H1 (cell line): ENCODE results near the gene LDLRAD4. TPM values are rescaled to one million over a fixed set of nuclear protein-coding genes. Genes with fewer than 3 reads are reported as not detected.

Source experiments
- CTCF ChIA-PET: fragments of 300-600 bp; sonication (Branson Sonifier 250); formaldehyde crosslinking; loops from one replicate; lab custom pipeline; 2021; ENCODE audit not compliant: partially characterized antibody; lab: Charles Lee
- POLR2A ChIA-PET: fragments of 300-600 bp; sonication (Branson Sonifier 250); formaldehyde crosslinking; loops from one replicate; lab custom pipeline; 2021; ENCODE audit warnings: inconsistent platforms; ENCODE audit not compliant: partially characterized antibody; lab: Charles Lee
- DNase-seq, 2 experiments: peaks; one replicate each; pipeline versions ENCODE4 v3.0.0 to v3.0.0-alpha.2; 2010 to 2022; ENCODE audit warnings: low spot score in 2 of 2, low read depth in 1 of 2, mixed read lengths in 1 of 2
- FAIRE-seq: peaks from 2 replicates; lab custom pipeline; 2011; peaks lifted over from hg19 to GRCh38; lab: Jason Lieb, UNC
- H2AFZ ChIP-seq: 2 replicates; pipeline ENCODE4 v1.8.1; 2012; ENCODE audit warnings: low read length, inconsistent platforms
- H2AK5ac ChIP-seq: 2 replicates; pipeline ENCODE4 v1.6.1; 2013; ENCODE audit warnings: low read depth, low read length
- H2BK120ac ChIP-seq: replicated peaks from 2 replicates; pipeline ENCODE3; 2013; ENCODE audit warnings: low read depth, low read length, inconsistent platforms
- H2BK12ac ChIP-seq: 2 replicates; pipeline ENCODE4 v1.6.1; 2013; ENCODE audit warnings: low read depth, low read length
- H2BK15ac ChIP-seq: 2 replicates; pipeline ENCODE4 v1.6.1; 2013; ENCODE audit warnings: low read length
- H2BK20ac ChIP-seq: 2 replicates; pipeline ENCODE4 v1.6.1; 2013; ENCODE audit warnings: low read length
- H2BK5ac ChIP-seq: 2 replicates; pipeline ENCODE4 v1.6.1; 2013; ENCODE audit warnings: low read depth, low read length
- H3K14ac ChIP-seq: 2 replicates; pipeline ENCODE4 v1.6.1; 2013; ENCODE audit warnings: inconsistent platforms; ENCODE audit not compliant: insufficient read length
- H3K18ac ChIP-seq: 2 replicates; pipeline ENCODE4 v1.6.1; 2013; ENCODE audit warnings: low read length; ENCODE audit errors: extremely low read depth
- H3K23ac ChIP-seq: 2 replicates; pipeline ENCODE4 v1.6.1; 2013; ENCODE audit warnings: inconsistent platforms; ENCODE audit not compliant: insufficient read length
- H3K23me2 ChIP-seq: 2 replicates; pipeline ENCODE4 v1.6.1; 2013; ENCODE audit warnings: low read depth, low read length
- H3K27ac ChIP-seq: 2 replicates; pipeline ENCODE4 v1.6.1; 2011; ENCODE audit warnings: low read depth, low read length, inconsistent platforms
- H3K27me3 ChIP-seq, 4 experiments: replicated peaks in 1 of 4; 1 replicate in 1 of 4; 2 replicates in 3 of 4; pipeline versions ENCODE4 v1.6.1 to v1.8.1; 2011 to 2013; ENCODE audit warnings: low read length in 3 of 4, mild to moderate bottlenecking in 3 of 4, inconsistent platforms in 2 of 4, mixed read lengths in 2 of 4, moderate library complexity in 1 of 4; ENCODE audit not compliant: control insufficient read depth in 3 of 4, insufficient read depth in 3 of 4; ENCODE audit errors: extremely low read depth in 1 of 4
- H3K36me3 ChIP-seq, 4 experiments: 2 replicates each; pipeline versions ENCODE4 v1.6.1 to v1.8.1; 2011 to 2013; ENCODE audit warnings: mild to moderate bottlenecking in 4 of 4, low read length in 3 of 4, moderate library complexity in 2 of 4, control low read depth in 1 of 4, inconsistent platforms in 1 of 4; ENCODE audit not compliant: insufficient read depth in 4 of 4, control insufficient read depth in 2 of 4
- H3K4ac ChIP-seq: replicated peaks from 2 replicates; pipeline ENCODE3; 2013; ENCODE audit warnings: low read length, low read depth, mixed read lengths, inconsistent platforms; ENCODE audit not compliant: insufficient read length
- H3K4me1 ChIP-seq, 4 experiments: replicated peaks in 1 of 4; 1 replicate in 1 of 4; 2 replicates in 3 of 4; pipeline versions ENCODE4 v1.6.1 to v1.8.1; 2011 to 2013; ENCODE audit warnings: low read length in 3 of 4, inconsistent platforms in 2 of 4, mixed read lengths in 1 of 4; ENCODE audit not compliant: insufficient read depth in 4 of 4, control insufficient read depth in 3 of 4
- H3K4me2 ChIP-seq, 2 experiments: 2 replicates each; pipeline versions ENCODE4 v1.6.1 to v1.8.1; 2011 to 2013; ENCODE audit warnings: low read depth in 2 of 2, low read length in 2 of 2, control low read depth in 1 of 2, inconsistent platforms in 1 of 2, mild to moderate bottlenecking in 1 of 2; ENCODE audit not compliant: insufficient read depth in 1 of 2
- H3K4me3 ChIP-seq, 4 experiments: fragments of 200-600, 300-600 bp in 1 of 4; sonication (generic), shearing (Covaris generic), sonication (Bioruptor Twin) in 1 of 4; 2 replicates each; pipeline versions ENCODE4 v1.5.1 to v1.8.1; 2011 to 2016; ENCODE audit warnings: low read length in 4 of 4, low read depth in 3 of 4, control low read depth in 2 of 4, inconsistent platforms in 2 of 4, mild to moderate bottlenecking in 2 of 4, mixed read lengths in 1 of 4, moderate library complexity in 1 of 4; ENCODE audit not compliant: insufficient read depth in 2 of 4; ENCODE audit errors: extremely low read depth in 1 of 4
- H3K56ac ChIP-seq: replicated peaks from 2 replicates; pipeline ENCODE3; 2013; ENCODE audit warnings: low read depth, mild to moderate bottlenecking, mixed read lengths, low read length, inconsistent platforms; ENCODE audit not compliant: insufficient read length
- H3K79me1 ChIP-seq: 2 replicates; pipeline ENCODE4 v1.6.1; 2013; ENCODE audit warnings: low read depth, low read length, control low read depth
- H3K79me2 ChIP-seq, 2 experiments: 2 replicates each; pipeline versions ENCODE4 v1.6.1 to v1.8.1; 2012 to 2013; ENCODE audit warnings: low read length in 2 of 2, mild to moderate bottlenecking in 2 of 2, inconsistent platforms in 1 of 2; ENCODE audit not compliant: insufficient read depth in 2 of 2, control insufficient read depth in 1 of 2
- H3K9ac ChIP-seq, 4 experiments: replicated peaks in 1 of 4; 1 replicate in 1 of 4; 2 replicates in 3 of 4; pipeline versions ENCODE4 v1.6.1 to v1.8.1; 2011 to 2013; ENCODE audit warnings: low read depth in 3 of 4, low read length in 3 of 4, control low read depth in 2 of 4, mild to moderate bottlenecking in 2 of 4, moderate library complexity in 2 of 4, inconsistent platforms in 1 of 4; ENCODE audit errors: extremely low read depth in 1 of 4
- H3K9me3 ChIP-seq, 2 experiments: 2 replicates each; pipeline versions ENCODE4 v1.6.1 to v1.8.1; 2012 to 2013; ENCODE audit warnings: mild to moderate bottlenecking in 2 of 2, moderate library complexity in 2 of 2, control low read depth in 1 of 2, inconsistent platforms in 1 of 2, low read depth in 1 of 2, low read length in 1 of 2, mixed read lengths in 1 of 2; ENCODE audit not compliant: insufficient read depth in 2 of 2
- H4K20me1 ChIP-seq, 2 experiments: replicated peaks in 1 of 2; 2 replicates each; pipeline versions ENCODE3 to v1.8.1; 2011 to 2013; ENCODE audit warnings: inconsistent platforms in 2 of 2, low read length in 2 of 2, mild to moderate bottlenecking in 1 of 2; ENCODE audit not compliant: insufficient read depth in 2 of 2, control insufficient read depth in 1 of 2
- H4K5ac ChIP-seq: 2 replicates; pipeline ENCODE4 v1.6.1; 2013; ENCODE audit warnings: low read length, low read depth, mixed read lengths, inconsistent platforms; ENCODE audit not compliant: insufficient read length
- H4K8ac ChIP-seq: 2 replicates; pipeline ENCODE4 v1.8.0; 2013; ENCODE audit warnings: mild to moderate bottlenecking, moderate library complexity, low read length, inconsistent platforms; ENCODE audit not compliant: insufficient read depth; ENCODE audit errors: extremely low read depth
- H4K91ac ChIP-seq: replicated peaks from 2 replicates; pipeline ENCODE3; 2013; ENCODE audit warnings: low read length, mixed read lengths, inconsistent platforms; ENCODE audit not compliant: insufficient read length
- WGBS, 2 experiments: shearing (Covaris generic) in 1 of 2; methylation state at CpG; one replicate each; pipeline versions ENCODE4 v1.1.6 to v1.1.7; 2013 to 2015; ENCODE audit warnings: low lambda C conversion rate in 2 of 2, mixed read lengths in 2 of 2, inconsistent platforms in 1 of 2, low coverage in 1 of 2, missing lambda C conversion rate in 1 of 2; ENCODE audit not compliant: insufficient replicate concordance in 2 of 2, insufficient coverage in 1 of 2, insufficient read length in 1 of 2; ENCODE audit errors: extremely low coverage in 1 of 2, missing lambda C conversion rate in 1 of 2; 5-methylcytosine and 5-hydroxymethylcytosine counted together
- polyA plus RNA-seq, 7 experiments: library from polyadenylated mRNA; depleted of rRNA in 3 of 7; stranded (reverse) in 5 of 7; unstranded in 2 of 7; fragments of >200 nt in 5 of 7; fragments of 200-250 nt in 2 of 7; gene quantifications; 1 replicate in 5 of 7; 2 replicates in 1 of 7; 4 replicates in 1 of 7; pipeline versions ENCODE4 v1.2.1 to v1.2.3, GENCODE V29; 2011 to 2013; ENCODE audit warnings: missing spikeins in 2 of 7, mixed read lengths in 2 of 7
- total RNA-seq: library from RNA; stranded (reverse); fragmentation: NEBNext Ultra II Directional; extraction: Animal tissue kit (Norgen Biotek cat#: 25700); gene quantifications from 2 replicates; pipeline ENCODE4 v1.2.1, GENCODE V29; 2021

LDLRAD4 gene
- total and polyA plus RNA-seq, 2 of the 8 experiments (the other 6 are each of a cell fraction or from before 2014, with no cell fraction given), result 0.77 to 1.4 TPM

GRCh38 chr18:13423352-13423751 lies 204.8 kb downstream of the LDLRAD4 start:
- Histone ChIP-seq H3K9ac (no peak overlapping the region), H3K23ac (no peak overlapping the region), H4K20me1 (no peaks in the 10 kb centered on the region), H3K27ac (no peak overlapping the region), H3K14ac (no peak overlapping the region), H3K23me2 (no peaks in the 10 kb centered on the region; the same call in 1 of the 2 replicates), H2AK5ac (no peak overlapping the region), H3K9me3 (no peaks in the 10 kb centered on the region), H3K79me2 (no peaks in the 10 kb centered on the region), H2BK12ac (no peak overlapping the region), H3K36me3 (no peaks in the 10 kb centered on the region), H3K4me3 (no peak overlapping the region), H2AFZ (no peak overlapping the region), H2BK120ac (no peak overlapping the region), H3K56ac (no peak overlapping the region), H3K18ac (no peak overlapping the region), H3K79me1 (no peaks in the 10 kb centered on the region), H3K4me1 (no peaks in the 10 kb centered on the region; a peak in 1 of 7 replicates), H2BK20ac (no peak overlapping the region), H4K8ac (no peak overlapping the region), H2BK15ac (no peak overlapping the region), H4K91ac (no peak overlapping the region), H4K5ac (no peak overlapping the region), H3K4ac (no peak overlapping the region), H3K27me3 (no peaks in the 10 kb centered on the region), H2BK5ac (no peak overlapping the region), H3K4me2 (no peak overlapping the region)
- ChIA-PET POLR2A (no interaction called here), CTCF (interaction anchor here (1.2 kb wide), 1 partner anchor 30 kb away, joined by 3 read pairs; no protein-coding TSS in a partner anchor)
- no peak for FAIRE-seq
- DNase-seq, result no peak
- WGBS, 2 experiments, result 94% methylated on average over 9 of the region's 9 CpGs; no CpG with 5 or more reads in 1 of the 2 experiments
